Measurements from ENCODE around the gene SCYGR3. TPM values are rescaled to one million over a fixed set of nuclear protein-coding genes. Genes with fewer than 3 reads are reported as not detected.

The SCYGR3 gene
- total RNA-seq, 6 donors from 2014 or later, result not detected

- no peak overlapping the region for H3K4me3 ChIP-seq
- H3K4me1 ChIP-seq, result peaks cover 0 to 7% (median 0%) of the 10 kb centered on the region in 4 donors
- H3K27me3 ChIP-seq, result no peaks in the 10 kb centered on the region
- no peaks in the 10 kb centered on the region for H3K9me3 ChIP-seq
- 53 to 61% methylated on average over 1 of the region's 1 CpG for WGBS, 2 donors
- peak overlapping the region in 1 of 4 donors; percentile 19 for H3K27ac ChIP-seq
- DNase-seq, result no peak
- TF ChIP-seq EP300 (IDR thresholded peaks at IDR 0.05) (peak in 1 of 4 donors; percentile 50), POLR2AphosphoS5 (IDR thresholded peaks at IDR 0.05) (peak; percentile 16 to 39), POLR2A (IDR thresholded peaks at IDR 0.05) (no peak), CTCF (IDR thresholded peaks at IDR 0.05) (no peak)
- no peaks in the 10 kb centered on the region for H3K36me3 ChIP-seq
- peak in 1 of 2 donors; percentile 91 for ATAC-seq (ENCODE audit: low FRiP score in 2 of 2)
Measured at GRCh38 chr2:227655454-227655853, 40.8 kb upstream of the SCYGR3 start.

DNA sequence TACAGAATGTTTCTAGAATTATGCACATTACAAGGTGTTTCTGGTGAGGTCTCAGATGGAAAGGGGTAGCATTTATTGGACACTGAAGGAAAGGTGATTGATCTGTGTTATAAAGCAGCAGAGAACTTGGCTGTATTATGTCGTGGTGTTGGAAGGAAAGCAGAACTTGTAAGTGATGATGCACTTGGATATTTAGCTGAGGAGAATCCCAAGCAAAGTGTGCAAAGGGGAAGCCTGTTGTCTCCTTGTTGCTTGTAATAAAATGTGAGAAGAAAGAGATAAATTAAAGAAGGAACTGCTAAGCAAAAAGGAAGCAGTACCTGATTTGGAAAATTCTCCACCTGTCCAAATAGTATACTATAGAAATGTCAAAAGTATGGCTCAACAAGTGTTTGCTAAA lies 39.8 kb upstream of the SCYGR3 start:
- DNase-seq (no peak), ATAC-seq (ENCODE audit: low FRiP score in 2 of 2) (no peak)
- H3K27me3 ChIP-seq, result no peaks in the 10 kb centered on the region
- peak overlapping the region in 1 of 4 donors; percentile 43 for H3K27ac ChIP-seq
- WGBS, 2 donors, result 64 to 67% methylated on average over 1 of the region's 1 CpG
- TF ChIP-seq CTCF (IDR thresholded peaks at IDR 0.05) (no peak), EP300 (IDR thresholded peaks at IDR 0.05) (no peak), POLR2AphosphoS5 (IDR thresholded peaks at IDR 0.05) (no peak), POLR2A (IDR thresholded peaks at IDR 0.05) (no peak)
- H3K36me3 ChIP-seq, result no peaks in the 10 kb centered on the region
- no peak overlapping the region for H3K4me3 ChIP-seq
- H3K4me1 ChIP-seq, result peaks cover 0 to 7% (median 0%) of the 10 kb centered on the region in 4 donors
- H3K9me3 ChIP-seq, result no peaks in the 10 kb centered on the region

- no peak for DNase-seq
- no peak for TF ChIP-seq POLR2A (IDR thresholded peaks at IDR 0.05)
- TF ChIP-seq POLR2AphosphoS5 (IDR thresholded peaks at IDR 0.05), result peak in 1 of 2 donors; percentile 47
- no peak for TF ChIP-seq EP300 (IDR thresholded peaks at IDR 0.05)
- no peak for TF ChIP-seq CTCF (IDR thresholded peaks at IDR 0.05)
- Histone ChIP-seq H3K36me3 (no peaks in the 10 kb centered on the region), H3K27ac (peak overlapping the region in 1 of 4 donors; percentile 36), H3K9me3 (no peaks in the 10 kb centered on the region), H3K4me1 (peaks cover 0 to 7% (median 0%) of the 10 kb centered on the region in 4 donors), H3K27me3 (no peaks in the 10 kb centered on the region), H3K4me3 (no peak overlapping the region)
- no peak for ATAC-seq (ENCODE audit: low FRiP score in 2 of 2)
- 27 to 33% methylated on average over 3 to 4 of the region's 4 CpGs for WGBS, 2 donors
Measured at GRCh38 chr2:227653419-227653818, 38.8 kb upstream of the SCYGR3 start.

GRCh38 chr2:227643990-227644551 lies 29.4 kb upstream of the SCYGR3 start:
- TF ChIP-seq EP300 (IDR thresholded peaks at IDR 0.05) (no peak), POLR2AphosphoS5 (IDR thresholded peaks at IDR 0.05) (no peak), POLR2A (IDR thresholded peaks at IDR 0.05) (no peak), CTCF (IDR thresholded peaks at IDR 0.05) (no peak)
- H3K4me3 ChIP-seq, result no peak overlapping the region
- H3K4me1 ChIP-seq, result no peaks in the 10 kb centered on the region
- DNase-seq, result no peak
- H3K27ac ChIP-seq, result no peak overlapping the region
- no peaks in the 10 kb centered on the region for H3K9me3 ChIP-seq
- no peak for ATAC-seq (ENCODE audit: low FRiP score in 2 of 2)
- H3K27me3 ChIP-seq, result no peaks in the 10 kb centered on the region
- no peaks in the 10 kb centered on the region for H3K36me3 ChIP-seq
- WGBS, 2 donors, result 69 to 79% methylated on average over 5 of the region's 5 CpGs

- ATAC-seq (ENCODE audit: low FRiP score in 2 of 2) (no peak), DNase-seq (no peak)
- TF ChIP-seq CTCF (IDR thresholded peaks at IDR 0.05) (no peak), POLR2A (IDR thresholded peaks at IDR 0.05) (no peak), POLR2AphosphoS5 (IDR thresholded peaks at IDR 0.05) (no peak), EP300 (IDR thresholded peaks at IDR 0.05) (no peak)
- WGBS, 2 donors, result 37 to 46% methylated on average over 2 of the region's 2 CpGs
- Histone ChIP-seq H3K9me3 (no peaks in the 10 kb centered on the region), H3K27ac (no peak overlapping the region), H3K27me3 (no peaks in the 10 kb centered on the region), H3K4me1 (no peaks in the 10 kb centered on the region), H3K4me3 (no peak overlapping the region), H3K36me3 (no peaks in the 10 kb centered on the region)
Measured at GRCh38 chr2:227642656-227643055, 28.0 kb upstream of the SCYGR3 start.

Measured in upper lobe of left lung (tissue), 6 donors.